GM12874 (cell line): ENCODE measurements around the gene BNIP3.

ENCODE experiments used
- TF ChIP-seq, protein P1 (sequence below): IDR thresholded peaks from 2 replicates; pipeline ENCODE4 v1.5.1; 2011; ENCODE audit warnings: low read depth, mild to moderate bottlenecking, control low read depth, low read length, moderate library complexity; ENCODE audit not compliant: insufficient read depth

The BNIP3 gene

DNA sequence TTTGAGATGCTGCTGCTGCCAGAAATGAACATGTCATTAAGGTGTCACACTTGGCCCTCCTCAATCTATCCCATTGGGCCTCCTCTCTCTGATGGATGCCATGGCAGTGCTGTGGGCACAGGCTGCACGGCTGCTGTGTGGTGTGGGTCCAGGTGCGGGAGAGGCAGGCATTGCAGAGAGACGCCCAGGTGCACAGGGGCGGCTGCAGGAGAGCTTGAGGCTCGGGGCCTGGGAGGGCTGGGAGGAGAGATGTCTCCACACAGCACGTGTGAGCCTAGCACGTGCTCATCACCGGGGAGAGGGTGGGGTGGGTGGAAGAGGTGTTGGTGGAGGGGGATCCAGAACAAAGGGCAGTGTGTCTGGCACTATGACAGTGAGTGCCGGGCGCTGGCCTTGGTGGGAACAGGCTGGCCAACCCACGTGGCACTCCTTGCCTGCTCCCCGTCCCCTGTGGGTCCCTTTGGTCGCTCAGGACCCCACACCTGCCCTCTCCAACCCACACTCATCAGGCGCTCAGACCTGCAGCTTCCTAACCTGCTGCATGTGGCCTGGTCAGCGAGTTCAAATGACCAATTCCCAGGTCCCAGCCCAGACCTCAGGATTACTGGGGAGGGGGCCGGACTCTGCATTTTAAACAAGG lies 39.9 kb upstream of the BNIP3 start:
- TF ChIP-seq, protein P1, sequence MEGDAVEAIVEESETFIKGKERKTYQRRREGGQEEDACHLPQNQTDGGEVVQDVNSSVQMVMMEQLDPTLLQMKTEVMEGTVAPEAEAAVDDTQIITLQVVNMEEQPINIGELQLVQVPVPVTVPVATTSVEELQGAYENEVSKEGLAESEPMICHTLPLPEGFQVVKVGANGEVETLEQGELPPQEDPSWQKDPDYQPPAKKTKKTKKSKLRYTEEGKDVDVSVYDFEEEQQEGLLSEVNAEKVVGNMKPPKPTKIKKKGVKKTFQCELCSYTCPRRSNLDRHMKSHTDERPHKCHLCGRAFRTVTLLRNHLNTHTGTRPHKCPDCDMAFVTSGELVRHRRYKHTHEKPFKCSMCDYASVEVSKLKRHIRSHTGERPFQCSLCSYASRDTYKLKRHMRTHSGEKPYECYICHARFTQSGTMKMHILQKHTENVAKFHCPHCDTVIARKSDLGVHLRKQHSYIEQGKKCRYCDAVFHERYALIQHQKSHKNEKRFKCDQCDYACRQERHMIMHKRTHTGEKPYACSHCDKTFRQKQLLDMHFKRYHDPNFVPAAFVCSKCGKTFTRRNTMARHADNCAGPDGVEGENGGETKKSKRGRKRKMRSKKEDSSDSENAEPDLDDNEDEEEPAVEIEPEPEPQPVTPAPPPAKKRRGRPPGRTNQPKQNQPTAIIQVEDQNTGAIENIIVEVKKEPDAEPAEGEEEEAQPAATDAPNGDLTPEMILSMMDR: no peak

DNA sequence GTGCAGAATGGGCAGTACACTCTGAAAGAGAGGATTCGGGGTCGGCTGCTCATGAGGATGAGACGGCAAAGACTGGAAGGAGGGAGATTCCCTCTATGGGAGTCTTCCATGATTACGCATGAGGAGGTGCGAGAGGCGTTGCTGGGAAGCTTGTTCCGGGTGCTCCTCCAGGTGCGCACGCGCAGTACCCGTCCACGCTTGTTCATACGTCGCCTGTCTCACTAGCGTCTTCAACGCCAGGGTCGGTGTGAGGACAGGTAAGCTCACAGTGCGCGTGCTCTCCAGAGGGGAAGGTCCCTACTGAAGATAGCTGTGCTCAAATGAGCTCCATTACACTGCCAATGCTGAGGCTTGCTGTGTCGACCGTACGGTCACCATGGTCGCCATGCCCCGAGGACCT lies 39.3 kb upstream of the BNIP3 start:
- TF ChIP-seq, protein P1: no peak

DNA sequence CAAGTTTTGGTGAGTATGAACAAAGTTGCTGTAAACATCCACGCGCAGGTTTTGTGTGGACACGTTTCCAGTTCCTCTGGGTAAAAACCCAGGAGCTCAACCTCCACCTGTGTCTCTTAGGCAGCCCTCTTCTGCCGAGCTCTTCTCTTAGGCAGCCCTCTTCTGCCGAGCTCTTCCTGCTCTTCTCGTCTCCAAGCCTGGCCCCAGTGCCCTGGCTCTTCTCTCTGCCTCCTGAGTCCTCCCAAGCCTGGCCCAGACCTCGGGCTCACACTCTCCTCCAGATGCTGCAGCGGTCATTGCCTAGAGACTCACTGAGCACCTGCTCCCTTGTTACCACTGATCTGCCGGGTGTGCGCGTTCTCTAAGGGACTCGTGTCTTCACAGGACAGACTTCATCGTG lies 38.7 kb upstream of the BNIP3 start:
- TF ChIP-seq, protein P1: no peak

DNA sequence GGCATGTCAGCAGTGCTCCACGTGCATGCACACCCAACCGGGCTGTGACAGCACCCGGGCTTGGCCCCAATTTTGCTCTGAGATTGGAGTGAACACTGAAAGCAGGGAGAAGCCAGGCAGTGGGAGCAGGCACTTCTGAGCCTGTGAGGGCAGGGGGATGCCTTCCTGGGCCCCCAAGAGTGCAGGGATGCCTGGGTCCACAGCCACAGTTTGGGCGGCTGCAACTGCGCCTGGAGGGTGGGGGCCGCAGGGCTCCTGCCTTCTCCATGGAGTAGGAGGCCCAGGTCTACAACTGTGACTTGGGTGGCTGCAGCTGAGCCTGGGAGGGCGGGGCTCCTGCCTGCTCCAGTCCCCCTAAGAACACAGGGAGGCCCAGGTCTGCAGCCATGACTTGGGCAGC lies 37.6 kb upstream of the BNIP3 start:
- TF ChIP-seq, protein P1: no peak

DNA sequence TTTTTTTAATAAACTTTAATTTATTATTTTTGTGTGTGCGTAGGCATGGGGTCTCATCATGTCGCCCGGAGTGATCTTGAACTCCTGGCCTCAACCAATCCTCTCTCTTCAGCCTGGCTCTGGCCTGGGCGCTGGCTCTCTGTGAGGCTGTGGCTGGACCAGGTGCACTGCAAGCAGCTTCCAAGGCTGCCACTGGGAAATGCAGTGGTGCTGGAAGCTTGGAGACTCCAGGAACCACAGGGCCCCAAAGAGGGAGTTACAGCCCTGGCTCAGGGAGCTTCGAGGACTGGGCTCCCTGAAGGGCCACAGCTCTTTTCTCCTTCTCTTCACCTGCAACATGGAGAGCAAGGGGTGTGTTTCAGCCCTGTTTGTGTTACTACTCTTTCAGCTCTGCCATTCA lies 36.7 kb upstream of the BNIP3 start:
- TF ChIP-seq, protein P1: no peak

DNA sequence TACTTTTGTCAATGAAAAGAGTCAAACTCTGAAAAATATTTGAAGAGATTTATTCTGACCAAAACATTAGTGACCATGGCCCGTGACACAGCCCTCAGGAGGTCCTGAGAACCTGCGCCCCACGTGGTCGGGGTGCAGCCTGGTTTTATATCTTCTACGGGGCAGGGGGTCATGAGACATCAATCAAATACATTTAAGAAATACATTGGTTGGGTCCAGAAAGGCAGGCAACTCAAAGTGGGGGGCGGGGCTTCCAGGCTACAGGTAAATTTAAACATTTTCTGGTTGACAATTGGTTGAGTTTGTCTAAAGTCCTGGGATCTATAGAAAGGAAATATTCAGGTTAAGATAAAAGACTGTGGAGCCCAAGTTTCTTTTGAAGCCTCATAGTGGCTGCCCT lies 34.8 kb upstream of the BNIP3 start:
- TF ChIP-seq, protein P1: no peak

DNA sequence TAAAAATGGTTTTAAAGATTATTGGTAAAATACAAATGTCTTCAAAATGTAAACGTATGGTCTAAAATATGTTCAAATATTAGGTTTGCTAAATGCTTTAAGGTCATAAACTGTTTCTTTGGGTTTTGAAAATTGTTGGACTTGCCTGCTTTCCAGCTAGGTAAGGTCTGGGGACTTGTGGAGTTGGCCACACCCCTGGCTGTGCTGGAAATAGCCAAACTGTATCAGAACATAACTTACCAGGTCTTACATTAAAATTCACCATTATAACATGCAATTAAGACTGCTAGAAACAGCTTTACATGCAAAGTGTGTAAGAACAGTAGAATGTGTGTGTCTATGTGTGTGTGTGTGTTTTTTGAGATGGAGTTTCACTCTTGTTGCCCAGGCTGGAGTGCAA lies 29.7 kb upstream of the BNIP3 start:
- TF ChIP-seq, protein P1: no peak
